ENCODE measurements around the gene DNAH7.

Gene DNAH7

DNA sequence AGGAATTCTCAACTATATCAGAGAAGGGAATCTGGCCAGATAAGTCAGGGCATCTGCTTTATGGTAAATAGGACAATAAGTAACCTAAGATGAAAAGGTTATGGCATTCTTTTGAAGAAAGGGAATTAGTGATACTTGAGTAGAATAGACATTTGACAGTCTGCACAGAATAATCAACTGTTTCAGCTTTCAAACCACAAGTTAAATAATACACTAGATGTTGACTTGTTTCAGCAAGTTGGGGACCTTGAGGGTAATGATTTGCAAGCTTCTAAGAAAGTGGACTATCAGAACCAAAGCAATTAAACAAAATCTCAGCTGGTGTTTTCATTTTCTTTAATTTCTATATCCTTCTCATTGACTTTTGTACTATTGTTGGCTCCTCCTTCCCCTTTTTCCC, 357.2 kb downstream of the DNAH7 start:
- TF ChIP-seq, protein P1, sequence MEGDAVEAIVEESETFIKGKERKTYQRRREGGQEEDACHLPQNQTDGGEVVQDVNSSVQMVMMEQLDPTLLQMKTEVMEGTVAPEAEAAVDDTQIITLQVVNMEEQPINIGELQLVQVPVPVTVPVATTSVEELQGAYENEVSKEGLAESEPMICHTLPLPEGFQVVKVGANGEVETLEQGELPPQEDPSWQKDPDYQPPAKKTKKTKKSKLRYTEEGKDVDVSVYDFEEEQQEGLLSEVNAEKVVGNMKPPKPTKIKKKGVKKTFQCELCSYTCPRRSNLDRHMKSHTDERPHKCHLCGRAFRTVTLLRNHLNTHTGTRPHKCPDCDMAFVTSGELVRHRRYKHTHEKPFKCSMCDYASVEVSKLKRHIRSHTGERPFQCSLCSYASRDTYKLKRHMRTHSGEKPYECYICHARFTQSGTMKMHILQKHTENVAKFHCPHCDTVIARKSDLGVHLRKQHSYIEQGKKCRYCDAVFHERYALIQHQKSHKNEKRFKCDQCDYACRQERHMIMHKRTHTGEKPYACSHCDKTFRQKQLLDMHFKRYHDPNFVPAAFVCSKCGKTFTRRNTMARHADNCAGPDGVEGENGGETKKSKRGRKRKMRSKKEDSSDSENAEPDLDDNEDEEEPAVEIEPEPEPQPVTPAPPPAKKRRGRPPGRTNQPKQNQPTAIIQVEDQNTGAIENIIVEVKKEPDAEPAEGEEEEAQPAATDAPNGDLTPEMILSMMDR (conservative IDR thresholded peaks at IDR 0.05; ENCODE audit: low read depth, low read length), result no peak
- Histone ChIP-seq H3K4me2 (no peak overlapping the region), H2AFZ (ENCODE audit: low read depth) (no peak overlapping the region), H3K36me3 (ENCODE audit: insufficient read depth) (peaks cover 4% of the 10 kb centered on the region; the same call in 1 of the 2 replicates), H3K79me2 (ENCODE audit: insufficient read depth, low read depth) (no peaks in the 10 kb centered on the region), H3K4me3 (IDR thresholded peaks at IDR 0.05; ENCODE audit: insufficient read depth, low read depth, low read length) (no peak overlapping the region), H3K9ac (no peak overlapping the region), H3K4me1 (ENCODE audit: low read depth, poor library complexity, severe bottlenecking) (no peaks in the 10 kb centered on the region), H3K27me3 (ENCODE audit: insufficient read depth, low read depth) (no peaks in the 10 kb centered on the region), H3K27ac (no peak overlapping the region), H4K20me1 (ENCODE audit: insufficient read depth) (no peaks in the 10 kb centered on the region)

DNA sequence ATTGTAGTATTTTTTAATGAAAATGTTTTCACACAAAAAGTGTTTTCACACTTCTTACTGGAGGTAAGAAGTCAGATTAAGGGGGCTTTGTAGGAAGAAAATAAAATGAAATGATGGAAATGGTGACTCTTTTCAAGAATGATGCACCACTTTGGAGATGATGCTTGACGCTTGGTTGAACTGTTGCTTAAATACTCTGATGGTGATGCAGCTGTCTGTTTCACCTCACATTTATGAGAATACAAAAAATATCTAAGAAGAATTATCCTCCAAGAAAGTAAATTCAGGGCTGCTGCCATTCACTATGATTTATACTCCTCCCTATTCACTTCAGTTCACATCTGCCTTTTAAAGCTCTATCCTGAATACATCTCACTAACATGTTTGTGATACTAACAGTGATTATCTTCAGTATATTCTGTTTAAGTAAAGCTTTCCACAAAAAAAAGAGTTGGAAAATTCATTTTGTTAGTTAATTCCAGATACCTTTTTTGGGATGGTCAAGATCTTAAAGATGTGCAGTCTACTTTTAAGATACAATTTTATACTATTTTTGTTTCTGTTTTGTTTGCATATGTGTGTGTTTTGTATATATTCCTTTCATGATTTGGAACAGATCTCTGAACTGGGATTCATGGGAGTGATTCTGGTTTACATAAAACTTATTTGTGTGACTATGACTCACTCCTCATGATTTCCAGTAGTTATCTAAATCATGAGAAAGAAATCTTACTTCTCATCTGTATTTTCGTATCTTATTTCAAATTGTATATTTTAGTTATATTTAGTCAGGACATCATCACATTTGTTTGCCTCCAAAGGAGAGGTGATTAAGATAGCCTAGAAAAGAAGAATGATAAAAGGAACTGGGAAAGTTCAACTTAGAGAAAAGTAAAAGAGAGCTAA, 358.5 kb downstream of the DNAH7 start:
- Histone ChIP-seq H3K27ac (no peak overlapping the region), H3K4me1 (ENCODE audit: low read depth, poor library complexity, severe bottlenecking) (no peaks in the 10 kb centered on the region), H3K36me3 (ENCODE audit: insufficient read depth) (peaks cover 4% of the 10 kb centered on the region; the same call in 1 of the 2 replicates), H3K27me3 (ENCODE audit: insufficient read depth, low read depth) (no peaks in the 10 kb centered on the region), H4K20me1 (ENCODE audit: insufficient read depth) (no peaks in the 10 kb centered on the region), H3K4me3 (IDR thresholded peaks at IDR 0.05; ENCODE audit: insufficient read depth, low read depth, low read length) (no peak overlapping the region), H2AFZ (ENCODE audit: low read depth) (no peak overlapping the region), H3K4me2 (no peak overlapping the region), H3K79me2 (ENCODE audit: insufficient read depth, low read depth) (no peaks in the 10 kb centered on the region), H3K9ac (no peak overlapping the region)
- TF ChIP-seq, protein P1 (conservative IDR thresholded peaks at IDR 0.05; ENCODE audit: low read depth, low read length), result no peak

DNA sequence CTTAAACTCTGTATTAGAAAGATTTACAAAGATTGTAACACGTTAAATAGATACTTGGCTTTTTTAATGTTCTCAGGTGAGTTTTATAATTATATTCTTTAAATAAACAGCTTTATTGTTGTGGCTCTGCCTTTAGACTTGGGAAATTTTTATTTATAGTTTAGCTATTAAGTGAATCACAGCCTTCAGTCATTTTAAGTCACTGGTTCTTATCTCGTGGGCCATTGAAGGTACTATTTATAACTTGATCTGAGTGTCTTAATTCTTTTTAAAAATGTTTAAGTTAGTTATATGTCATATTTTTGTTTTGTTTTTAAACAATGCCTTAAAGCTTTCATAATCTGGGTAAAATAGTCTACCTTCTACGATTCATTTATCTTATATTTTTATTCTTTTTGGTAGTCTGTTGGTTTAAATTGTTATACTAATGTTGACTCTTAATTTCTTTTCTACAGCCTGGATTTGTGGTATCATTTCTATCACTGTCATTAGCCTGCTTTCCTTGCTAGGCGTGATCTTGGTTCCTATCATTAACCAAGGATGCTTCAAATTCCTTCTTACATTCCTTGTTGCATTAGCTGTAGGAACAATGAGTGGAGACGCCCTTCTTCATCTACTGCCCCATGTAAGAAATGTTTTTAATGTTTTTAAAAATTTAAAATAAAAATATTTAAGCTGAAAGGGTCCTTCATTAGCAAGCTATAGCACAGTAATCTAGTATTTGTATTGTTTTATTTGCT, 362.3 kb downstream of the DNAH7 start:
- TF ChIP-seq, protein P1 (conservative IDR thresholded peaks at IDR 0.05; ENCODE audit: low read depth, low read length), result no peak
- H3K27me3 ChIP-seq (ENCODE audit: insufficient read depth, low read depth), result no peaks in the 10 kb centered on the region

DNA sequence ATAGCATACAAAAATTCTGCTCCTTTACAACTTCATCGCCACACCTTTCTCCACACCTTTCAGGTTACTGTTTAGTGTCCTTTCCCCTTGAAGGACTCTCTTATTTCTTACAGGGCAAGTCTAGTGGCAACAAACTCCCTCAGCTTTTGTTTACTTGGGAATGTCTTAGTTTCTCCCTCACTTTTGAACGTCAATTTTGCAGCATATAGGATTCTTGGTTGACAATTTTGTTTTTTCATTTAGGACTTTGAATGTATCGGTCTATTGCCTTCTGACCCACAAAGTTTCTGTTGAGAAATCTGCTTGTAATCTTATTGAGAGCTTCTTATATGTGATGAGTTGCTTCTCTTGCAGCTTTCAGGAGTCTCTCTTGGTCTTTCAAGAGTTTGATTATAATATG, 368.2 kb downstream of the DNAH7 start:
- Histone ChIP-seq H3K36me3 (ENCODE audit: insufficient read depth) (no peaks in the 10 kb centered on the region), H3K4me3 (IDR thresholded peaks at IDR 0.05; ENCODE audit: insufficient read depth, low read depth, low read length) (no peak overlapping the region), H3K4me2 (no peak overlapping the region), H3K79me2 (ENCODE audit: insufficient read depth, low read depth) (no peaks in the 10 kb centered on the region), H3K27ac (no peak overlapping the region), H3K9ac (no peak overlapping the region), H2AFZ (ENCODE audit: low read depth) (no peak overlapping the region), H4K20me1 (ENCODE audit: insufficient read depth) (no peaks in the 10 kb centered on the region), H3K27me3 (ENCODE audit: insufficient read depth, low read depth) (no peaks in the 10 kb centered on the region), H3K4me1 (ENCODE audit: low read depth, poor library complexity, severe bottlenecking) (no peaks in the 10 kb centered on the region)
- TF ChIP-seq, protein P1 (conservative IDR thresholded peaks at IDR 0.05; ENCODE audit: low read depth, low read length), result no peak

More for the DNA sequence above, 362.3 kb downstream of the DNAH7 start:
- H2AFZ ChIP-seq (ENCODE audit: low read depth), result no peak overlapping the region
- H3K36me3 ChIP-seq (ENCODE audit: insufficient read depth), result no peaks in the 10 kb centered on the region
- no peak overlapping the region for H3K9ac ChIP-seq
- no peak overlapping the region for H3K27ac ChIP-seq
- H3K4me2 ChIP-seq, result no peak overlapping the region
- no peaks in the 10 kb centered on the region for H3K4me1 ChIP-seq (ENCODE audit: low read depth, poor library complexity, severe bottlenecking)
- H4K20me1 ChIP-seq (ENCODE audit: insufficient read depth), result no peaks in the 10 kb centered on the region
- no peaks in the 10 kb centered on the region for H3K79me2 ChIP-seq (ENCODE audit: insufficient read depth, low read depth)
- H3K4me3 ChIP-seq (IDR thresholded peaks at IDR 0.05; ENCODE audit: insufficient read depth, low read depth, low read length), result no peak overlapping the region
